ENCODE data around the gene BLVRB. TPM values are rescaled to one million over a fixed set of nuclear protein-coding genes. Genes with fewer than 3 reads are reported as not detected.
A peak's percentile ranks its signal among the peaks of the same experiment; 100 is the strongest.

BLVRB gene
- total and polyA plus RNA-seq, 9 of the 15 experiments (the other 6 are each of a cell fraction or from before 2014, with no cell fraction given) = 81.1 to 749 (median 331) TPM

DNA sequence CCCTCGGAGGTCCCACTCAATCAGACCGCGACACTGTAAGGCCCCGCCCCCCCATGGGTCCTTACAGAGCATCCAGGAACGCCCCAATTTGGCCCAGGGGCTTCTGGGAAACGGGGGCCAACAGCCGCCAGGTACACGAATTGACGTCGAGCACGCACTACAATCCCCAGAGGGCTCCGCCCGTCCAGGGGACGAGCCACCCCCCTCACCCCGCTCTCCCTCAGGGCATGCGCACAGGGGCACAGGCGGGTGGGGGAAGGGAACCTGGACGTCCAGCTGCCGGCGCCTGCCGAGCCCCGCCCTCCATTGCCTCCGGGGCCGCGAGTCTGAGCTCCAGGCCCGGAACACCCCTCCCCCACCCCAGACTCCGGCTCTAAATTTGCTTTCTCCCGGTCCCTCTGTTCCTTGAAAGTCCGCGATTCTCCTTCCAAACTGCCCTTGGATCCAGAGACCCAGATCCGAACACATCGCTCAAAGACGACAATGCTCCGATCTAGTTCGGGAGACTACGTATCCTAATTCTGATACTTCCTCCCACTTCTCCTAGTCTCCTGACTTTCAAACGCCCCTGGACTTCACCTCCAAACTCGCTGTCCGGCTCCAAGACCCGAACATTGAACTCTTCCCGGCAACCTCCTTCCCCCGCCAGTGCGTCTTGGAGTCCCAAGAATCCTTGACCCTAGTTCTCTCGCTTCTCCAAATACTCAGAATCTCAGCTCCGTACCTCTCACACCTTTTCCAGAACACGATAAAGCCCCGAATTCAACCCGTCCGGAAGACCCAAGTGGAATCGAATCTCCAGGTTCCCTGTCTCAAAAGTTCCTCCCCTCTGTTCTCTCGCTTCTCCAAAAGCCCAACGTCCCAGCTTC, 22.2 kb downstream of the BLVRB start (continued):
- no peak for TF ChIP-seq SMARCB1 (IDR thresholded peaks at IDR 0.05; ENCODE audit: insufficient read length, low read depth)
- TF ChIP-seq SIN3B (IDR thresholded peaks at IDR 0.05; ENCODE audit: low read depth) = no peak
- TF ChIP-seq KLF10 (CRISPR knock-in tag; IDR thresholded peaks at IDR 0.05) = no peak
- TF ChIP-seq TBL1XR1 (IDR thresholded peaks at IDR 0.05; ENCODE audit: low read length in 2 of 2) = peak; percentile 13 to 28; a peak in 1 of 4 replicates
- no peak for TF ChIP-seq CBFB (CRISPR knock-in tag; IDR thresholded peaks at IDR 0.05)
- TF ChIP-seq ELK3 (CRISPR knock-in tag; IDR thresholded peaks at IDR 0.05) = no peak
- TF ChIP-seq ZNF586 (CRISPR knock-in tag; conservative IDR thresholded peaks at IDR 0.05) = no peak
- TF ChIP-seq, protein P1, sequence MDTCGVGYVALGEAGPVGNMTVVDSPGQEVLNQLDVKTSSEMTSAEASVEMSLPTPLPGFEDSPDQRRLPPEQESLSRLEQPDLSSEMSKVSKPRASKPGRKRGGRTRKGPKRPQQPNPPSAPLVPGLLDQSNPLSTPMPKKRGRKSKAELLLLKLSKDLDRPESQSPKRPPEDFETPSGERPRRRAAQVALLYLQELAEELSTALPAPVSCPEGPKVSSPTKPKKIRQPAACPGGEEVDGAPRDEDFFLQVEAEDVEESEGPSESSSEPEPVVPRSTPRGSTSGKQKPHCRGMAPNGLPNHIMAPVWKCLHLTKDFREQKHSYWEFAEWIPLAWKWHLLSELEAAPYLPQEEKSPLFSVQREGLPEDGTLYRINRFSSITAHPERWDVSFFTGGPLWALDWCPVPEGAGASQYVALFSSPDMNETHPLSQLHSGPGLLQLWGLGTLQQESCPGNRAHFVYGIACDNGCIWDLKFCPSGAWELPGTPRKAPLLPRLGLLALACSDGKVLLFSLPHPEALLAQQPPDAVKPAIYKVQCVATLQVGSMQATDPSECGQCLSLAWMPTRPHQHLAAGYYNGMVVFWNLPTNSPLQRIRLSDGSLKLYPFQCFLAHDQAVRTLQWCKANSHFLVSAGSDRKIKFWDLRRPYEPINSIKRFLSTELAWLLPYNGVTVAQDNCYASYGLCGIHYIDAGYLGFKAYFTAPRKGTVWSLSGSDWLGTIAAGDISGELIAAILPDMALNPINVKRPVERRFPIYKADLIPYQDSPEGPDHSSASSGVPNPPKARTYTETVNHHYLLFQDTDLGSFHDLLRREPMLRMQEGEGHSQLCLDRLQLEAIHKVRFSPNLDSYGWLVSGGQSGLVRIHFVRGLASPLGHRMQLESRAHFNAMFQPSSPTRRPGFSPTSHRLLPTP (IDR thresholded peaks at IDR 0.05; ENCODE audit: borderline replicate concordance, extremely low read depth, insufficient read length) = no peak
- no peak; the same call in 1 of the 2 replicates for TF ChIP-seq AFF4 (CRISPR knock-in tag; IDR thresholded peaks at IDR 0.05)
- no peak for TF ChIP-seq BMI1 (IDR thresholded peaks at IDR 0.05; ENCODE audit: low read length)
- no peak for TF ChIP-seq ELF2 (CRISPR knock-in tag; IDR thresholded peaks at IDR 0.05)
- TF ChIP-seq, protein P2, sequence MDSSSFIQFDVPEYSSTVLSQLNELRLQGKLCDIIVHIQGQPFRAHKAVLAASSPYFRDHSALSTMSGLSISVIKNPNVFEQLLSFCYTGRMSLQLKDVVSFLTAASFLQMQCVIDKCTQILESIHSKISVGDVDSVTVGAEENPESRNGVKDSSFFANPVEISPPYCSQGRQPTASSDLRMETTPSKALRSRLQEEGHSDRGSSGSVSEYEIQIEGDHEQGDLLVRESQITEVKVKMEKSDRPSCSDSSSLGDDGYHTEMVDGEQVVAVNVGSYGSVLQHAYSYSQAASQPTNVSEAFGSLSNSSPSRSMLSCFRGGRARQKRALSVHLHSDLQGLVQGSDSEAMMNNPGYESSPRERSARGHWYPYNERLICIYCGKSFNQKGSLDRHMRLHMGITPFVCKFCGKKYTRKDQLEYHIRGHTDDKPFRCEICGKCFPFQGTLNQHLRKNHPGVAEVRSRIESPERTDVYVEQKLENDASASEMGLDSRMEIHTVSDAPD (CRISPR knock-in tag; IDR thresholded peaks at IDR 0.05) = no peak
- TF ChIP-seq, protein P3, sequence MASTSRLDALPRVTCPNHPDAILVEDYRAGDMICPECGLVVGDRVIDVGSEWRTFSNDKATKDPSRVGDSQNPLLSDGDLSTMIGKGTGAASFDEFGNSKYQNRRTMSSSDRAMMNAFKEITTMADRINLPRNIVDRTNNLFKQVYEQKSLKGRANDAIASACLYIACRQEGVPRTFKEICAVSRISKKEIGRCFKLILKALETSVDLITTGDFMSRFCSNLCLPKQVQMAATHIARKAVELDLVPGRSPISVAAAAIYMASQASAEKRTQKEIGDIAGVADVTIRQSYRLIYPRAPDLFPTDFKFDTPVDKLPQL (IDR thresholded peaks at IDR 0.05; ENCODE audit: extremely low read depth, insufficient read length) = no peak
- no peak for TF ChIP-seq MCM5 (IDR thresholded peaks at IDR 0.05; ENCODE audit: low read depth)
- no peak for TF ChIP-seq CEBPG (CRISPR knock-in tag; IDR thresholded peaks at IDR 0.05)
- no peak for TF ChIP-seq CEBPG (tag; conservative IDR thresholded peaks at IDR 0.05 in 1 of 2, IDR thresholded peaks at IDR 0.05 in 1 of 2)
- no peak for TF ChIP-seq ZC3H11A (IDR thresholded peaks at IDR 0.05; ENCODE audit: low read depth, low read length)
- TF ChIP-seq TGIF2 (CRISPR knock-in tag; IDR thresholded peaks at IDR 0.05) = no peak

Data from K562 (cell line).